A549 (cell line): ENCODE data around the gene BRF1. TPM values are rescaled to one million over a fixed set of nuclear protein-coding genes. Genes with fewer than 3 reads are reported as not detected.

Experiments used
- ATAC-seq, 2 experiments: fragments of 200-7000 bp in 1 of 2; fragments of >200 bp in 1 of 2; cut with Nextera tagmentation in 1 of 2; cut with Tn5 transposase in 1 of 2; 3 replicates each; pipeline versions ENCODE4 v1.8.0 to v1.9.1; 2018 to 2020; ENCODE audit warnings: mild to moderate bottlenecking in 1 of 2, moderate library complexity in 1 of 2
- CTCF ChIA-PET: fragments of 300-600 bp; sonication (Branson Sonifier 250); formaldehyde crosslinking; extraction: SDS; loops from one replicate; lab custom pipeline; 2021; ENCODE audit warnings: antibody characterized with exemption, inconsistent platforms; lab: Yijun Ruan, JAX
- POLR2A ChIA-PET: fragments of 350-600 bp; formaldehyde crosslinking; extraction: SDS; loops from one replicate; lab custom pipeline; 2021; ENCODE audit warnings: antibody characterized with exemption, inconsistent platforms; lab: Yijun Ruan, JAX
- DNase-seq, 2 experiments: peaks; one replicate each; pipeline versions ENCODE4 v3.0.0 to v3.0.0-alpha.2; 2011 to 2016; ENCODE audit warnings: low read depth in 1 of 2, low spot score in 1 of 2
- FAIRE-seq: peaks from 2 replicates; lab custom pipeline; 2011; peaks lifted over from hg19 to GRCh38; lab: Jason Lieb, UNC
- H3K27ac ChIP-seq, 2 experiments: fragments of >200 bp; sonication (Bioruptor Twin); formaldehyde crosslinking; 3 replicates each; pipeline ENCODE4 v1.5.1; 2016 to 2017
- H3K4me1 ChIP-seq: fragments of >200 bp; sonication (Bioruptor Twin); formaldehyde crosslinking; 3 replicates; pipeline ENCODE4 v1.6.1; 2016
- H3K4me2 ChIP-seq: fragments of >200 bp; sonication (Bioruptor Twin); formaldehyde crosslinking; 3 replicates; pipeline ENCODE4 v1.6.1; 2016
- H3K4me3 ChIP-seq: fragments of >200 bp; sonication (Bioruptor Twin); formaldehyde crosslinking; 3 replicates; pipeline ENCODE4 v1.5.1; 2016
- H3K9me3 ChIP-seq: fragments of >200 bp; sonication (Bioruptor Twin); formaldehyde crosslinking; 3 replicates; pipeline ENCODE4 v1.6.1; 2016
- BCL3 ChIP-seq: fragments of >200 bp; sonication (Bioruptor Twin); formaldehyde crosslinking; IDR thresholded peaks from 3 replicates; pipeline ENCODE4 v1.6.1; 2016
- BHLHE40 ChIP-seq: IDR thresholded peaks from 2 replicates; pipeline ENCODE4 v1.6.1; 2012; ENCODE audit warnings: low read depth, low read length, inconsistent platforms
- CBX2 ChIP-seq: fragments of 200-600 bp; sonication (generic); IDR thresholded peaks from 2 replicates; pipeline ENCODE4 v1.6.1; 2016; ENCODE audit warnings: low read depth, mild to moderate bottlenecking, borderline replicate concordance
- CEBPB ChIP-seq, 2 experiments: fragments of >200 bp in 1 of 2; sonication (Bioruptor Twin) in 1 of 2; formaldehyde crosslinking in 1 of 2; IDR thresholded peaks; 2 replicates each; pipeline ENCODE4 v1.6.1; 2012 to 2016
- CHD4 ChIP-seq: fragments of 200-600 bp; sonication (generic); IDR thresholded peaks from 2 replicates; pipeline ENCODE4 v1.6.1; 2016; ENCODE audit warnings: antibody characterized with exemption, mild to moderate bottlenecking, borderline replicate concordance
- CTCF ChIP-seq: fragments of >200 bp; sonication (Bioruptor Twin); formaldehyde crosslinking; IDR thresholded peaks from 3 replicates; pipeline ENCODE4 v1.5.1; 2016
- EHF ChIP-seq: fragments of 250-450 bp; sonication (Bioruptor Pico); IDR thresholded peaks from 2 replicates; pipeline ENCODE4 v1.5.0; 2020; ENCODE audit warnings: mild to moderate bottlenecking
- EHMT2 ChIP-seq: fragments of 200-600 bp; sonication (generic); IDR thresholded peaks from 2 replicates; pipeline ENCODE4 v1.6.1; 2016; ENCODE audit warnings: antibody characterized with exemption, low read depth, mild to moderate bottlenecking, moderate library complexity
- ELK1 ChIP-seq: fragments of 150-350 bp; IDR thresholded peaks from 2 replicates; pipeline ENCODE4 v1.6.1; 2014; ENCODE audit warnings: low read depth, mild to moderate bottlenecking, low read length
- EP300 ChIP-seq, 2 experiments: fragments of >200 bp; sonication (Bioruptor Twin); formaldehyde crosslinking; IDR thresholded peaks; 2 replicates in 1 of 2; 3 replicates in 1 of 2; pipeline ENCODE4 v1.6.1; 2016 to 2017
- ESRRA ChIP-seq: fragments of 150-350 bp; IDR thresholded peaks from 2 replicates; pipeline ENCODE4 v1.6.1; 2014; ENCODE audit warnings: mild to moderate bottlenecking, low read length, borderline replicate concordance
- FOSL2 ChIP-seq, 2 experiments: fragments of 450-650 bp in 1 of 2; fragments of >200 bp in 1 of 2; sonication (Bioruptor Twin) in 1 of 2; formaldehyde crosslinking; IDR thresholded peaks; 2 replicates each; pipeline versions ENCODE4 v1.5.0 to v1.6.1; 2016 to 2020; ENCODE audit warnings: mild to moderate bottlenecking in 1 of 2, moderate library complexity in 1 of 2
- FOXS1 ChIP-seq: fragments of 250-450 bp; sonication (Bioruptor Pico); IDR thresholded peaks from 2 replicates; pipeline ENCODE4 v1.5.0; 2020; ENCODE audit warnings: mild to moderate bottlenecking, moderate library complexity
- HDAC2 ChIP-seq: fragments of 200-600 bp; sonication (generic); IDR thresholded peaks from 2 replicates; pipeline ENCODE4 v1.6.1; 2016
- HEYL ChIP-seq: fragments of 250-450 bp; sonication (Bioruptor Pico); IDR thresholded peaks from 2 replicates; pipeline ENCODE4 v1.8.0; 2021; ENCODE audit warnings: mild to moderate bottlenecking, moderate library complexity
- HMGXB4 ChIP-seq: fragments of 250-450 bp; sonication (Bioruptor Pico); IDR thresholded peaks from 2 replicates; pipeline ENCODE4 v1.5.0; 2021; ENCODE audit warnings: mild to moderate bottlenecking, moderate library complexity, borderline replicate concordance
- HOXB5 ChIP-seq: fragments of 250-450 bp; sonication (Bioruptor Pico); IDR thresholded peaks from 2 replicates; pipeline ENCODE4 v1.5.0; 2020; ENCODE audit warnings: mild to moderate bottlenecking, moderate library complexity
- JUN ChIP-seq, 2 experiments: fragments of >200 bp; sonication (Bioruptor Twin); formaldehyde crosslinking; IDR thresholded peaks; 2 replicates in 1 of 2; 3 replicates in 1 of 2; pipeline ENCODE4 v1.6.1; 2016 to 2017
- KDM1A ChIP-seq: fragments of 200-600 bp; sonication (generic); IDR thresholded peaks from 2 replicates; pipeline ENCODE4 v1.6.1; 2016; ENCODE audit warnings: low read depth, mild to moderate bottlenecking
- MYC ChIP-seq: IDR thresholded peaks from 2 replicates; pipeline ENCODE4 v1.6.1; 2012; ENCODE audit warnings: mild to moderate bottlenecking, inconsistent platforms, low read length, improper control_type of control experiment, borderline replicate concordance
- PBX3 ChIP-seq: IDR thresholded peaks from 2 replicates; pipeline ENCODE4 v1.6.1; 2012
- POLR2A ChIP-seq: IDR thresholded peaks from 2 replicates; pipeline ENCODE4 v1.6.1; 2012; ENCODE audit warnings: mild to moderate bottlenecking, low read length
- POLR2AphosphoS2 ChIP-seq: conservative IDR thresholded peaks from 2 replicates; pipeline ENCODE4 v1.6.1; 2012; ENCODE audit warnings: low read length, improper control_type of control experiment, inconsistent platforms
- RARB ChIP-seq: fragments of 250-450 bp; sonication (Bioruptor Pico); IDR thresholded peaks from 2 replicates; pipeline ENCODE4 v1.8.0; 2021; ENCODE audit warnings: mild to moderate bottlenecking, moderate library complexity
- USF2 ChIP-seq: fragments of 450-650 bp; IDR thresholded peaks from 2 replicates; pipeline ENCODE4 v1.6.1; 2014; ENCODE audit warnings: antibody characterized with exemption
- ZC3H11A ChIP-seq: fragments of 450-650 bp; IDR thresholded peaks from 2 replicates; pipeline ENCODE4 v1.6.1; 2014; ENCODE audit warnings: antibody characterized with exemption, mild to moderate bottlenecking
- ZNF302 ChIP-seq: fragments of 250-450 bp; sonication (Bioruptor Pico); IDR thresholded peaks from 2 replicates; pipeline ENCODE4 v1.9.0; 2021; ENCODE audit warnings: inconsistent platforms, mild to moderate bottlenecking, moderate library complexity
- whole genome bisulfite sequencing: methylation state at CpG from one replicate; pipeline ENCODE4 v1.1.6; 2017; ENCODE audit errors: missing lambda C conversion rate; 5-methylcytosine and 5-hydroxymethylcytosine counted together
- polyA plus RNA-seq, 4 experiments: library from polyadenylated mRNA; depleted of rRNA in 3 of 4; stranded (reverse); fragments of >200 nt; fragmentation: RNase III in 1 of 4; extraction: RNeasy Plus Mini Kit Qiagen cat#74134 plus additional on column Dnase treatment in 1 of 4; gene quantifications; 2 replicates in 3 of 4; 3 replicates in 1 of 4; pipeline ENCODE4 v1.2.3, GENCODE V29; 2011 to 2017

The BRF1 gene
- polyA plus RNA-seq, 2 of the 4 experiments (the other 2 are of a cell fraction): 8.5 to 25.7 TPM

GRCh38 chr14:105250986-105251385, 49.8 kb downstream of the BRF1 start:
- no peak overlapping the region for H3K4me3 ChIP-seq
- POLR2A ChIA-PET: no interaction called here
- CTCF ChIA-PET: interaction anchor here (1.3 to 1.6 kb wide), 3 partner anchors 32 to 161 kb away, joined by 4 to 5 read pairs (median 5); no protein-coding TSS in a partner anchor
- H3K9me3 ChIP-seq: no peaks in the 10 kb centered on the region
- no peak for FAIRE-seq
- no peak for DNase-seq
- ATAC-seq: no peak
- no peak overlapping the region for H3K27ac ChIP-seq
- H3K4me1 ChIP-seq: peaks cover 13% of the 10 kb centered on the region
- WGBS: 86% methylated on average over 4 of the region's 4 CpGs
- TF ChIP-seq ESRRA: no peak
- TF ChIP-seq BHLHE40: no peak
- TF ChIP-seq CTCF: no peak
- TF ChIP-seq FOSL2 (IDR thresholded peaks at IDR 0.05): no peak
- TF ChIP-seq FOSL2 (CRISPR knock-in tag; IDR thresholded peaks at IDR 0.05): no peak
- no peak for TF ChIP-seq ELK1
- TF ChIP-seq EP300 (IDR thresholded peaks at IDR 0.05): no peak
- TF ChIP-seq FOXS1 (CRISPR knock-in tag): no peak
- no peak for TF ChIP-seq POLR2AphosphoS2
- no peak for TF ChIP-seq JUN (IDR thresholded peaks at IDR 0.05)
- TF ChIP-seq HDAC2: no peak
- TF ChIP-seq EHMT2: no peak
- TF ChIP-seq EHF (CRISPR knock-in tag): no peak
- no peak for TF ChIP-seq ZNF302 (CRISPR knock-in tag)
- no peak for TF ChIP-seq ZC3H11A
- TF ChIP-seq PBX3: no peak
- TF ChIP-seq BCL3: no peak
- no peak for TF ChIP-seq HMGXB4 (CRISPR knock-in tag)
- H3K4me2 ChIP-seq: no peak overlapping the region

GRCh38 chr14:105250008-105250366, 50.8 kb downstream of the BRF1 start:
- TF ChIP-seq POLR2AphosphoS2 (no peak), HEYL (CRISPR knock-in tag) (no peak), EHF (CRISPR knock-in tag) (no peak), POLR2A (no peak), CHD4 (no peak), HOXB5 (CRISPR knock-in tag) (no peak), CBX2 (no peak), USF2 (no peak), CEBPB (IDR thresholded peaks at IDR 0.05) (no peak), MYC (no peak), KDM1A (no peak), RARB (CRISPR knock-in tag) (no peak)
- DNase-seq: no peak
- POLR2A ChIA-PET: no interaction called here

More at GRCh38 chr14:105250008-105250366, 50.8 kb downstream of the BRF1 start:
- WGBS: 95% methylated on average over 16 of the region's 16 CpGs
- Histone ChIP-seq H3K27ac (no peak overlapping the region), H3K9me3 (no peaks in the 10 kb centered on the region), H3K4me1 (peaks cover 13% of the 10 kb centered on the region), H3K4me2 (no peak overlapping the region), H3K4me3 (no peak overlapping the region)
- CTCF ChIA-PET: interaction anchor here (1.3 to 1.6 kb wide), 3 partner anchors 33 to 160 kb away, joined by 4 to 5 read pairs (median 5); no protein-coding TSS in a partner anchor
- no peak for FAIRE-seq
- no peak for ATAC-seq
